ENCODE data around the gene ZNF512B.
"Not testable (repeated sequence)": the region's sequence is repeated elsewhere in the genome, so short reads cannot be mapped to it uniquely, and the experiment has no call there.

Gene ZNF512B

GRCh38 chr20:63963348-63963741 lies 6.4 kb downstream of the ZNF512B start:
- DNase-seq: no peak

- DNase-seq: no peak
These were observed 7.0 kb downstream of the ZNF512B start for GRCh38 chr20:63962426-63963347.

- DNase-seq: no peak
These were observed 7.9 kb downstream of the ZNF512B start for GRCh38 chr20:63961664-63962425.

DNA sequence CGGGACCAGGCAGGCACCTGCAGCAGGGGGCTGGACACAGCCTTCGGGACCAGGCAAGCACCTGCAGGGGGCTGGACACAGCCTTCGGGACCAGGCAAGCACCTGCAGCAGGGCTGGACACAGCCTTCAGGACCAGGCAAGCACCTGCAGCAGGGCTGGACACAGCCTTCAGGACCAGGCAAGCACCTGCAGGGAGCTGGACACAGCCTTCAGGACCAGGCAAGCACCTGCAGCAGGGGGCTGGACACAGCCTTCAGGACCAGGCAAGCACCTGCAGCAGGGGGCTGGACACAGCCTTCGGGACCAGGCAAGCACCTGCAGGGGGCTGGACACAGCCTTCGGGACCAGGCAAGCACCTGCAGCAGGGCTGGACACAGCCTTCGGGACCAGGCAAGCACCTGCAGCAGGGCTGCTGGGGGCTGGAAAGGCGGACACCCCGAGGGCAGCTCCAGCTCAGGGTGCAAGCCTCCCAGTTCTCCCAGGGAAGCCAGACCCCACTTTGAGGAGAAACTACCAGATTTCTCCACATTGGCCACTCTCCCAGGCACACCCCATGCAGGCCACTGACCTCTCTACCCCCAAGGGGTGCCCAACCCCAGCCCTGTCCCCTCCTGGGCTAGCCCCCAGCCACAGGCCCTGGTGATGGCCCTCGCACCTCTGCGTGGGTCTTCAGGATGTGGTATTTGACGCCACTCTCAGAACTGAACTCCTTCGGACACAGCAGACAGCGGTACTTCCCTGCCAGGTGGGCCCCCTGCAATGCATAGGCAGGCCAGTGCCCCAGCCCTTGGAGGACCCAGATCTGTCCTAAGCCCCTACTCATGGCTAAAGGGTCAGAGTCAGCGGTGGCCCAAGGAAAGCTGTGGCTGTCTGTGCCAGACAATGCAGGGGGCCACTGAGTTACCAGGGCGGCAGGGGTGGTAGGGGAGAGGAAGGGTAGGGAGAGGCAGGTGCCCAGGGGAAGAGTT lies 8.8 kb downstream of the ZNF512B start:
- not testable (repeated sequence) for DNase-seq

- DNase-seq: no peak
These were observed 10.0 kb downstream of the ZNF512B start for GRCh38 chr20:63959699-63960075.

GRCh38 chr20:63958964-63959698 lies 10.6 kb downstream of the ZNF512B start:
- no peak for DNase-seq

DNA sequence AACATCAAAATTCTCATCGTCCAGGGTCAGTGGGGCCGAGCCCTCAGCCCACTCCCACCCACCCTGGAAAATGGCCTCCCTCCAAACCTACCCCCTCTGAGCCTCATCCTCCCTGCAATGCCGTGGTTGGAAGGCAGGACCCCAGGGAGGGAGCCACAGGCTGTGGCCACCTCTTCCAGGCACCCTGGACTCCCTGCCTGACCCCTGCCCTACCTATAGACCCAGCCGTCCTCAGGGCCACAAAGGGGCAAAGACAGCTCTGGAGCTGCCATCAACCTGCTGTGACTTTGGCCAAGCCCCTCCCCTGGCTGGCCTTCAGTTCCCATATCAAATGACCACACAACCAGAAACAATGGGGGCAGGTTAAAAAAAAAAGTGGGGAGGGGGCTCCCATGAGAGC lies 11.3 kb downstream of the ZNF512B start:
- DNase-seq: no peak

DNA sequence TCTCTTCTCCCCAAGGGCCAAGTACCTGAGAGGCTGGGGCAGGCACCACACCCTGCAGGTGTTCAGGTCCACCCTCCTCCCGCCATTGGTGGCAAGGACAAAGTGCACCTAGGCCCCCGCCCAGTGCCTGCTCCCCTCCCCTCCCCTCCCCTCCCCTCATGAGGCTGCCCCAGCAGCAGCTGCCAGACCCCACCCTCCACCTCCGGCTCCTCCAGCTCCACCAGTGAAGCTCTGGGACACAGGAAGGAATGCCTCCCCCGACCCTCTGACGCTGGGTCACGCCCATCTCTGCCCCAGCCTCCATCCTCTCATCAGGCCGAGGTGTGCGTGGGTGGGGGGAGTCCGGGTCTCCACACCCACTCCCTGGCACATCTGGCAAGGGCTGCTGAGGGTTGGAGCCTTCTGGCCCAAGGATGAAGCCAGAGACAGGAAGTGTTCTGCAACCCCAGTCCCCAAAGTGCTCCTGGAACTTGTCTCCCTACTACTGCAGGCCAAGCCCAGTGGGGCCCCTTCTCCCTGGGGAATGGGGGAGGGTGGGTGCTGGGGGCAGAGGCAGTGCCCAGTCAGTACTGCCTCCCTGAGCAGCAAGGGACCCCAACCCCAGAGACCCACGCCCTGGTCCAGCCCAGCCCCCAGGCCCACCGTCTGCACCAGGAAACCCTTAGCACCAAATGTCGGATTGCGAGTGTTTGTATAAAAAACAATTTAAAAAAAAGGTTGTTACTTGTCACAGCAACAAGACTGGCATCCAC lies 11.9 kb downstream of the ZNF512B start:
- DNase-seq: no peak

DNA sequence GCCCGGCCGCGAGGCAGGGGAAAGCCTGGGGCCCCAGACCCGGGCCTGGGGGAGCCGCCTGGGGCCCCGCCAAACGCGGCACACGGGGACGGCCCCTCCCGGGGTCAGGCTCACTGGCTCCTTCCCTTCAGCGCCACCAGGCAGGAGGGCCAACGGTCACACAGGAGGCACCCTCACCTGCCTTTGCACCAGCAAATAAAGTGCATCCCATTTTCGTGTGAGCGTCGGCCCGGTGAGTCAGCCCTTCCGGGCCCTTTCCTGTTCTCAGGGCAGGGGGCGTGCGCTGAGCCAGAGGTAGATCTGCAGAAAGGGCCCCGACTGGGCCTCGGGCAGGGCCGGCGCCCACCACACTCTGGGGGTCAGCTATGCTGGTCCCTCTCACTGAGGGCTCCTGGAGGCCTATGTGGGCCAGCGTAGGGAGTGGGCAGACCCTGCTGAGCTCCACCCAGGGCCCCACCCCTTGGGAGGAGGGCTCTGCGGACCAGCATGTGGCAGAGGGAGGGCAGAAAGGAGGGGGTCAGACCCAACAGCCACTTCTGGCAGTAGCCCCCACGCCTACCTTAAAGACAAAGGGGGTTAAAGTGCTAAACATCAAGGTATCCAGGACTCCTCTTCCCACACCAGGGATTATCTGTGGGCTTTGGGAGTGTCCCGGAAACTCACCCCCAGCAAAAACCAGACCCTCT lies 12.6 kb downstream of the ZNF512B start:
- DNase-seq: peak in 2 of 4 experiments; percentile 36 to 57

- no peak for DNase-seq
These were observed 13.1 kb downstream of the ZNF512B start for GRCh38 chr20:63956664-63957003.

DNA sequence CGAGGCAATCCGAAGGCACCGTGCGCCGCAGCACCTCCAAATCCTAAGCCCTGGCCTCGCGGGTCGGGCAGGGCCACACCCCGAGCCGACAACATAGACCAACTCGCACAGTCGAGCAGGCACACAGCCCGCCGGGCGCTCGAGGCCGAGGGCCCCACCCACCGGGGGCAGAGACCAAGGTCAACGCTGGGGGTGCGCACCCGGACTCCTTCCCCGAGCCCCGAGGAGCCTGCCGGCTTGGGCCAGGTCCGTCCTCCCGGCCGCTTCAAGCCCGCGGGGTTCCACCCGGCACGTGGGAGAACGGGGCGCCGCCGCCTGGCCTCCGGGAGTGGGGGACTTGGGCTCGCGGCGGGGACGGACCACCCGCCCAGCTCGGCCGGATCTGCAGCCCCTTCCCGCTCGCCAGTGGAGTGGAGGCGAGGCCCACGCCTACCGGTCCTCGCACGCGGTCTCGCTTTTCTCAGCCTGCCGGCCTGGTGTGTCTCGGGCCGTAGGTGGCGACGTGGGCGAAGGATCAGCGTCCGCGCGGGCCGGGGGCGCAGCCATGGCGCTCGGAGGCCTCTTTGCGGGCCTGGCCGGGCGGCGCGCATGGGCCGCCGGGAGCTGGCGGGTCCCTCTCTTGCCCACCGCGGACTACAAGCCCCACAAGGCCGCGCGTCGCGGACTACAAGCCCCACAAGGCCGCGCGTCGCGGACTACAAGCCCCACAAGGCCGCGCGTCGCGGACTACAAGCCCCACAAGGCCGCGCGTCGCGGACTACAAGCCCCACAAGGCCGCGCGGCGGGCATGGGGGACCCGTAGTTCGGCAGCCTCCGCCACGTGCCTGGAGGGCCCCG lies 13.7 kb downstream of the ZNF512B start, which contains the start of gene UCKL1:
Gene UCKL1, minus strand, starts transcription at position 590 of the 837 bp plus-strand sequence. Its CDS starts 44 bp downstream, at position 546.
- DNase-seq: peak; percentile 59 to 88 (median 70)

GRCh38 chr20:63955281-63955826 lies 14.4 kb downstream of the ZNF512B start:
- peak in 1 of 4 experiments; percentile 49 for DNase-seq

GRCh38 chr20:63953764-63954429 lies 15.8 kb downstream of the ZNF512B start:
- no peak for DNase-seq

- no peak for DNase-seq
These were observed 17.0 kb downstream of the ZNF512B start for GRCh38 chr20:63952769-63953168.

- no peak for DNase-seq
These were observed 17.6 kb downstream of the ZNF512B start for GRCh38 chr20:63952210-63952535.

DNA sequence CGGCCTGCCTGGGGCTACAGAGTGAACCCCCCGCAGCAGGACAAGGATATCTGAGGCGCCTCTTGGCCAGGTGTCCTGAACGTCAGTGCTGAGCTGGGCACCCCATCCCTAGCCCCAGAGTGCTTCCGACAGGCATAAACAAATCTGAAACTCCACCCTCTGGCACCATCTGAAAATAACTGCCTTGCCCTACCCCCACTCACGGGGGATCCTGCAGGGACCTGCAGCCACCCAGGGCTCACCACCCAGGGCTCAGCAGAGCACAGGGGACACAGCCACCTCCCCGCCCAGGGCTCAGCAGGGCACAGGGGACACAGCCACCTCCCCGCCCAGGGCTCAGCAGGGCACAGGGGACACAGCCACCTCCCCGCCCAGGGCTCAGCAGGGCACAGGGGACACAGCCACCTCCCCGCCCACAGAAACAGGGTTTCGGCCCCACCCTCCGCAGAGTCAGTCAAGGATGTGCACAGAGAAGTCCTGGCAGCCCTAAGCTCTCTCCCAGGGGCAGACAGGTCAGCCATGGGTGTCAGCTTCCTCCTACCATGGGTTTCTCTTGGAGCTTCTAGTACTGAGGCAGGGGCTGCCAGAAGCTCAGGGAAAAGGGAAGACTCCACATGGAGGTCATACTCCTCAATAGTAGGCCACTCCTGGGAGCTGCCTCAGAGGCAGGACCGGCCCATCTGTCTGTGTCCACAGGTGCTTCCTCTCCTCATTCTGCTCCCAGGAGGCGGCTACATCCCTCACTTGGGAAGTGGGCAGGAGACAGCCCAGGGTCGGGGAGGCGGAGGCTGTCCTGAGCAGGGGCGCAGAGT lies 18.1 kb downstream of the ZNF512B start:
- no peak for DNase-seq

- no peak for DNase-seq
These were observed 18.9 kb downstream of the ZNF512B start for GRCh38 chr20:63950701-63951397.
